ENCODE data around the gene TPM4. TPM values are rescaled to one million over a fixed set of nuclear protein-coding genes. Genes with fewer than 3 reads are reported as not detected.
A peak's percentile ranks its signal among the peaks of the same experiment; 100 is the strongest.
"Not testable (repeated sequence)": the region's sequence is repeated elsewhere in the genome, so short reads cannot be mapped to it uniquely, and the experiment has no call there.

TPM4 gene
- total RNA-seq, 2 donors from 2014 or later = 379 TPM

GRCh38 chr19:16096280-16096855, 20.1 kb downstream of the TPM4 start:
- Histone ChIP-seq H3K4me3 (no peak overlapping the region), H3K4me1 (replicated peaks) (no peaks in the 10 kb centered on the region), H3K27ac (peak overlapping the region; percentile 77 to 89), H3K36me3 (peaks cover 3 to 24% of the 10 kb centered on the region in 2 donors), H3K9me3 (no peaks in the 10 kb centered on the region), H3K27me3 (replicated peaks; ENCODE audit: insufficient read depth) (no peaks in the 10 kb centered on the region)
- WGBS = 80% methylated on average over 10 of the region's 10 CpGs
- no peak for DNase-seq (ENCODE audit: low spot score)
- intact Hi-C loops (cut with DNase I) = no loop called here
- TF ChIP-seq POLR2A (IDR thresholded peaks at IDR 0.05) (no peak), CTCF (IDR thresholded peaks at IDR 0.05) (no peak), POLR2AphosphoS5 (IDR thresholded peaks at IDR 0.05) (no peak)

GRCh38 chr19:16098416-16098768, 22.1 kb downstream of the TPM4 start:
- H3K4me3 ChIP-seq = no peak overlapping the region
- intact Hi-C loops (cut with DNase I) = no loop called here
- H3K36me3 ChIP-seq = peaks cover 0 to 23% of the 10 kb centered on the region in 2 donors
- no peaks in the 10 kb centered on the region for H3K4me1 ChIP-seq (replicated peaks)
- H3K9me3 ChIP-seq = no peaks in the 10 kb centered on the region
- no peaks in the 10 kb centered on the region for H3K27me3 ChIP-seq (replicated peaks; ENCODE audit: insufficient read depth)
- H3K27ac ChIP-seq = peak overlapping the region; percentile 77 to 89
- no peak for TF ChIP-seq POLR2A (IDR thresholded peaks at IDR 0.05)
- no peak for TF ChIP-seq POLR2AphosphoS5 (IDR thresholded peaks at IDR 0.05)
- no peak for TF ChIP-seq CTCF (IDR thresholded peaks at IDR 0.05)
- 88% methylated on average over 6 of the region's 6 CpGs for WGBS
- DNase-seq (ENCODE audit: low spot score) = no peak

- no peak for TF ChIP-seq POLR2AphosphoS5 (IDR thresholded peaks at IDR 0.05)
- TF ChIP-seq CTCF (IDR thresholded peaks at IDR 0.05) = no peak
- Histone ChIP-seq H3K27me3 (replicated peaks; ENCODE audit: insufficient read depth) (no peaks in the 10 kb centered on the region), H3K4me1 (replicated peaks) (no peaks in the 10 kb centered on the region), H3K9me3 (no peaks in the 10 kb centered on the region), H3K4me3 (no peak overlapping the region), H3K27ac (peak overlapping the region; percentile 77 to 89), H3K36me3 (peaks cover 0 to 27% of the 10 kb centered on the region in 2 donors)
- intact Hi-C loops (cut with DNase I) = no loop called here
- DNase-seq (ENCODE audit: low spot score) = no peak
- WGBS = 94% methylated on average over 6 of the region's 6 CpGs
Observed at GRCh38 chr19:16098821-16099220, 22.5 kb downstream of the TPM4 start.

GRCh38 chr19:16099314-16099965, 23.1 kb downstream of the TPM4 start:
- H3K4me1 ChIP-seq (replicated peaks); intact Hi-C loops (cut with DNase I); H3K27me3 ChIP-seq (replicated peaks; ENCODE audit: insufficient read depth); H3K4me3 ChIP-seq; H3K9me3 ChIP-seq; DNase-seq (ENCODE audit: low spot score): not testable (repeated sequence)
- peak; percentile 86 for TF ChIP-seq POLR2AphosphoS5 (IDR thresholded peaks at IDR 0.05)
- WGBS = 47% methylated on average over 8 of the region's 8 CpGs
- H3K36me3 ChIP-seq = peaks cover 0 to 27% of the 10 kb centered on the region in 2 donors
- peak overlapping the region; percentile 77 to 89 for H3K27ac ChIP-seq

GRCh38 chr19:16100524-16100923, 24.2 kb downstream of the TPM4 start:
- no peaks in the 10 kb centered on the region for H3K4me1 ChIP-seq (replicated peaks)
- no peaks in the 10 kb centered on the region for H3K27me3 ChIP-seq (replicated peaks; ENCODE audit: insufficient read depth)
- WGBS = 84% methylated on average over 4 of the region's 4 CpGs
- intact Hi-C loops (cut with DNase I) = no loop called here
- no peak for TF ChIP-seq POLR2AphosphoS5 (IDR thresholded peaks at IDR 0.05)
- TF ChIP-seq POLR2A (IDR thresholded peaks at IDR 0.05) = no peak
- TF ChIP-seq CTCF (IDR thresholded peaks at IDR 0.05) = no peak
- no peak overlapping the region for H3K4me3 ChIP-seq
- DNase-seq (ENCODE audit: low spot score) = no peak
- no peaks in the 10 kb centered on the region for H3K9me3 ChIP-seq
- H3K27ac ChIP-seq = peak overlapping the region; percentile 77 to 89
- H3K36me3 ChIP-seq = peaks cover 0 to 22% of the 10 kb centered on the region in 2 donors

Data from prostate gland (tissue), 2 donors.